Measurements from ENCODE around the gene FAM204A.

FAM204A gene

GRCh38 chr10:118343115-118343514 is 991 bp upstream of the FAM204A start:
- TF ChIP-seq GATA2 (IDR thresholded peaks at IDR 0.05; ENCODE audit: low read depth, low read length) (no peak), GATA3 (IDR thresholded peaks at IDR 0.05; ENCODE audit: low read depth, low read length) (no peak)

- TF ChIP-seq GATA2 (IDR thresholded peaks at IDR 0.05; ENCODE audit: low read depth, low read length) = no peak
- no peak for TF ChIP-seq GATA3 (IDR thresholded peaks at IDR 0.05; ENCODE audit: low read depth, low read length)
Measured at GRCh38 chr10:118342638-118343020, 505 bp upstream of the FAM204A start.

- TF ChIP-seq GATA3 (IDR thresholded peaks at IDR 0.05; ENCODE audit: low read depth, low read length) = no peak
- no peak for TF ChIP-seq GATA2 (IDR thresholded peaks at IDR 0.05; ENCODE audit: low read depth, low read length)
Measured at GRCh38 chr10:118340486-118340885, 1.6 kb downstream of the FAM204A start.

- TF ChIP-seq GATA3 (IDR thresholded peaks at IDR 0.05; ENCODE audit: low read depth, low read length) = no peak
- no peak for TF ChIP-seq GATA2 (IDR thresholded peaks at IDR 0.05; ENCODE audit: low read depth, low read length)
Measured at GRCh38 chr10:118339111-118339510, 3.0 kb downstream of the FAM204A start.

- TF ChIP-seq GATA2 (IDR thresholded peaks at IDR 0.05; ENCODE audit: low read depth, low read length) (no peak), GATA3 (IDR thresholded peaks at IDR 0.05; ENCODE audit: low read depth, low read length) (no peak)
Measured at GRCh38 chr10:118337356-118337755, 4.8 kb downstream of the FAM204A start.

- TF ChIP-seq GATA2 (IDR thresholded peaks at IDR 0.05; ENCODE audit: low read depth, low read length) (no peak), GATA3 (IDR thresholded peaks at IDR 0.05; ENCODE audit: low read depth, low read length) (no peak)
Measured at GRCh38 chr10:118333871-118334270, 8.3 kb downstream of the FAM204A start.

GRCh38 chr10:118332948-118333710 is 9.0 kb downstream of the FAM204A start:
- TF ChIP-seq GATA2 (IDR thresholded peaks at IDR 0.05; ENCODE audit: low read depth, low read length) = no peak
- no peak for TF ChIP-seq GATA3 (IDR thresholded peaks at IDR 0.05; ENCODE audit: low read depth, low read length)

- TF ChIP-seq GATA2 (IDR thresholded peaks at IDR 0.05; ENCODE audit: low read depth, low read length) = no peak
- TF ChIP-seq GATA3 (IDR thresholded peaks at IDR 0.05; ENCODE audit: low read depth, low read length) = no peak
Measured at GRCh38 chr10:118332236-118332635, 9.9 kb downstream of the FAM204A start.

- TF ChIP-seq GATA2 (IDR thresholded peaks at IDR 0.05; ENCODE audit: low read depth, low read length) (no peak), GATA3 (IDR thresholded peaks at IDR 0.05; ENCODE audit: low read depth, low read length) (no peak)
Measured at GRCh38 chr10:118330295-118331076, 11.6 kb downstream of the FAM204A start.

- TF ChIP-seq GATA3 (IDR thresholded peaks at IDR 0.05; ENCODE audit: low read depth, low read length) (no peak), GATA2 (IDR thresholded peaks at IDR 0.05; ENCODE audit: low read depth, low read length) (no peak)
Measured at GRCh38 chr10:118324140-118324539, 18.0 kb downstream of the FAM204A start.

- TF ChIP-seq GATA3 (IDR thresholded peaks at IDR 0.05; ENCODE audit: low read depth, low read length) (no peak), GATA2 (IDR thresholded peaks at IDR 0.05; ENCODE audit: low read depth, low read length) (no peak)
Measured at GRCh38 chr10:118321724-118322575, 20.2 kb downstream of the FAM204A start.

- TF ChIP-seq GATA3 (IDR thresholded peaks at IDR 0.05; ENCODE audit: low read depth, low read length) (no peak), GATA2 (IDR thresholded peaks at IDR 0.05; ENCODE audit: low read depth, low read length) (no peak)
Measured at GRCh38 chr10:118315629-118316028, 26.5 kb downstream of the FAM204A start.

GRCh38 chr10:118314882-118315281 is 27.2 kb downstream of the FAM204A start:
- peak; percentile 60 for TF ChIP-seq GATA2 (IDR thresholded peaks at IDR 0.05; ENCODE audit: low read depth, low read length)
- peak; percentile 57 for TF ChIP-seq GATA3 (IDR thresholded peaks at IDR 0.05; ENCODE audit: low read depth, low read length)

GRCh38 chr10:118311505-118311904 is 30.6 kb downstream of the FAM204A start:
- TF ChIP-seq GATA3 (IDR thresholded peaks at IDR 0.05; ENCODE audit: low read depth, low read length) = peak; percentile 90
- peak; percentile 88 for TF ChIP-seq GATA2 (IDR thresholded peaks at IDR 0.05; ENCODE audit: low read depth, low read length)

All from SH-SY5Y (cell line).